ENCODE measurements around the gene EXOSC2. TPM values are rescaled to one million over a fixed set of nuclear protein-coding genes. Genes with fewer than 3 reads are reported as not detected.

EXOSC2 gene
- total and polyA plus RNA-seq, 3 donors from 2014 or later = 15.3 to 24.7 (median 20.3) TPM

DNA sequence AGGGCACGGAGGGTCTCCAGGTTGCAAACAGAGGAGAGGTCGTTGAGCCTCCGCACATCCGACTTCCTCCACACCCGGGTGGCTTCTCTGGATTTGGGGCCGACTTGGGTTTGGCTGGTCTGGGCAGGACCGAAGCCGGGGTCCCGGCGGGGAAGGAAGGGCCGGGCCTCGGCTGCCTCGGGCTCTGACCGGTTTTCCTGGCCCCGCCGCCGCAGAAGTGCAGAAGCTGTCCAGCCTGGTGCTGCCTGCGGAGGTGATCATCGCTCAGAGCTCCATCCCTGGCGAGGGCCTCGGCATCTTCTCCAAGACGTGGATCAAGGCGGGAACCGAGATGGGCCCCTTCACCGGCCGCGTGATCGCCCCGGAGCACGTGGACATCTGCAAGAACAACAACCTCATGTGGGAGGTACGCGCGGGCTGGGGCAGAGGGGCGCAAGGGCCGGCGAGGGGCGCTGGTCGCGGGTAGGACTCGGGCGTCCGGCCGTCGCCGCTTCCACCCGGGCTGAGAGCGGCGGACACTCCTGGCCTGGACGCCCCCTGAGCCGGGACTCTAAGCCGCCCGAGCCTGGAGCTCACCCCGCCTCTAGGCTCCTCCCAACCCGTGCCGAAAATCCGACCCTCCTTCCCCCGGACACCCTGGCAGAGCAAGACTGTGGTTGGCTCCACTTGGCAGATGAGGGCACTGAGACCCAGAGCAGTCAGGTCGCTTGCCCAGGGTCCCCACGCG, 27.0 kb upstream of the EXOSC2 start:
- no peak overlapping the region for H3K27ac ChIP-seq
- 11 to 16% methylated on average over 43 to 51 of the region's 60 CpGs for WGBS, 2 donors
- peaks cover 11% of the 10 kb centered on the region for H3K27me3 ChIP-seq
- H3K4me1 ChIP-seq = peaks cover 15% of the 10 kb centered on the region
- H3K4me3 ChIP-seq = no peak overlapping the region
- no peak for TF ChIP-seq POLR2A (IDR thresholded peaks at IDR 0.05)
- TF ChIP-seq, protein P1, sequence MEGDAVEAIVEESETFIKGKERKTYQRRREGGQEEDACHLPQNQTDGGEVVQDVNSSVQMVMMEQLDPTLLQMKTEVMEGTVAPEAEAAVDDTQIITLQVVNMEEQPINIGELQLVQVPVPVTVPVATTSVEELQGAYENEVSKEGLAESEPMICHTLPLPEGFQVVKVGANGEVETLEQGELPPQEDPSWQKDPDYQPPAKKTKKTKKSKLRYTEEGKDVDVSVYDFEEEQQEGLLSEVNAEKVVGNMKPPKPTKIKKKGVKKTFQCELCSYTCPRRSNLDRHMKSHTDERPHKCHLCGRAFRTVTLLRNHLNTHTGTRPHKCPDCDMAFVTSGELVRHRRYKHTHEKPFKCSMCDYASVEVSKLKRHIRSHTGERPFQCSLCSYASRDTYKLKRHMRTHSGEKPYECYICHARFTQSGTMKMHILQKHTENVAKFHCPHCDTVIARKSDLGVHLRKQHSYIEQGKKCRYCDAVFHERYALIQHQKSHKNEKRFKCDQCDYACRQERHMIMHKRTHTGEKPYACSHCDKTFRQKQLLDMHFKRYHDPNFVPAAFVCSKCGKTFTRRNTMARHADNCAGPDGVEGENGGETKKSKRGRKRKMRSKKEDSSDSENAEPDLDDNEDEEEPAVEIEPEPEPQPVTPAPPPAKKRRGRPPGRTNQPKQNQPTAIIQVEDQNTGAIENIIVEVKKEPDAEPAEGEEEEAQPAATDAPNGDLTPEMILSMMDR (IDR thresholded peaks at IDR 0.05) = no peak
- intact Hi-C loops (cut with DNase I; ENCODE audit: low total_unique reads) = no loop called here
- DNase-seq = no peak
- H3K36me3 ChIP-seq (ENCODE audit: low read depth, missing control alignments) = no peaks in the 10 kb centered on the region
- no peaks in the 10 kb centered on the region for H3K9me3 ChIP-seq

GRCh38 chr9:130667120-130667435, 26.5 kb upstream of the EXOSC2 start:
- TF ChIP-seq POLR2A (IDR thresholded peaks at IDR 0.05) = no peak
- TF ChIP-seq, protein P1 (IDR thresholded peaks at IDR 0.05) = no peak
- DNase-seq = no peak
- H3K9me3 ChIP-seq = no peaks in the 10 kb centered on the region
- H3K36me3 ChIP-seq (ENCODE audit: low read depth, missing control alignments) = no peaks in the 10 kb centered on the region
- 82 to 83% methylated on average over 3 to 4 of the region's 4 CpGs for WGBS, 2 donors
- intact Hi-C loops (cut with DNase I; ENCODE audit: low total_unique reads) = no loop called here
- H3K4me3 ChIP-seq = no peak overlapping the region
- no peak overlapping the region for H3K27ac ChIP-seq
- H3K27me3 ChIP-seq = peaks cover 9% of the 10 kb centered on the region
- peaks cover 15% of the 10 kb centered on the region for H3K4me1 ChIP-seq

DNA sequence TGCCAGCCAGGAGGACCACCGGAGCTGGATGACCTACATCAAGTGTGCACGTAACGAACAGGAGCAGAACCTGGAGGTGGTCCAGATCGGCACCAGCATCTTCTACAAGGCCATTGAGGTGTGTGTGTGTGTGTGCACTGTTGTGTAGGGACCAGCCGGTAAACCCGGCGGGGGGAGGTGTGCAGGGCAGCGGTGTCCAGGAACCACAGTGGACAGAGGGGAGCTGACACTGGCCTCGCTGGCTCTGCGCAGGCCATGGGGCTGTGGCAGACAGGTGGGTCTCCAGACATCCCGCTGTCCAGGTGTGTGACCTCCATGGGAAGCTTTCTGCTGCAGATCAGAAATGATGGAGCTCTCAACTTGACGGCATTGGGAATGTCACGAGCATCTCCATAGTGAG, 25.4 kb upstream of the EXOSC2 start:
- DNase-seq = no peak
- TF ChIP-seq, protein P1 (IDR thresholded peaks at IDR 0.05) = no peak
- TF ChIP-seq POLR2A (IDR thresholded peaks at IDR 0.05) = no peak
- Histone ChIP-seq H3K36me3 (ENCODE audit: low read depth, missing control alignments) (no peaks in the 10 kb centered on the region), H3K4me3 (no peak overlapping the region), H3K27ac (no peak overlapping the region), H3K27me3 (peaks cover 4% of the 10 kb centered on the region), H3K4me1 (peaks cover 10% of the 10 kb centered on the region), H3K9me3 (no peaks in the 10 kb centered on the region)
- intact Hi-C loops (cut with DNase I; ENCODE audit: low total_unique reads) = no loop called here
- 95 to 96% methylated on average over 12 to 13 of the region's 13 CpGs for WGBS, 2 donors

GRCh38 chr9:130668659-130669058, 24.9 kb upstream of the EXOSC2 start:
- no peak overlapping the region for H3K27ac ChIP-seq
- no peak for DNase-seq
- no peak for TF ChIP-seq POLR2A (IDR thresholded peaks at IDR 0.05)
- TF ChIP-seq, protein P1 (IDR thresholded peaks at IDR 0.05) = no peak
- intact Hi-C loops (cut with DNase I; ENCODE audit: low total_unique reads) = no loop called here
- 74 to 81% methylated on average over 6 to 12 of the region's 12 CpGs for WGBS, 2 donors
- peaks cover 4% of the 10 kb centered on the region for H3K27me3 ChIP-seq
- H3K4me1 ChIP-seq = peaks cover 8% of the 10 kb centered on the region
- no peaks in the 10 kb centered on the region for H3K36me3 ChIP-seq (ENCODE audit: low read depth, missing control alignments)
- no peaks in the 10 kb centered on the region for H3K9me3 ChIP-seq
- H3K4me3 ChIP-seq = no peak overlapping the region

DNA sequence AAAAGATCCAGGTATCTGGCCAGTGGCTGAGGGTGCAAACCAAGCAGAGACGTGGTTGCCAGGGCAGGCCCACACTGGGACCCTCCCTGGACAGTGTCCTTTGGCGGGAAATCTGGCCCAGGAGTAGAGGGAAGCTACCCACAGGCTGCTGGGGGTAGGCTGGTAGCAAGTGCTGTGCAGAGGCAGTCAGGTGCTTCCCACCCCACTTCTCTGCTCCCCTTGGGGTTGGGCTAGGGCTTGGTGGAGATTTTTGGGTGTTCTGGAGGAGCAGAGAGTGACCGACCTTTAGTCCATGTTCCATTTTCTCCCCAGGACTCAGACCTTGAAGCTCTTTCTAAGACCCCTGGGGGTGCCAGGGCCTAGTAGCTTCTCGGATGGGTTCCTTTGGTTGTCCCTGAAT, 23.6 kb upstream of the EXOSC2 start:
- Histone ChIP-seq H3K27ac (no peak overlapping the region), H3K9me3 (no peaks in the 10 kb centered on the region), H3K4me1 (peaks cover 4% of the 10 kb centered on the region), H3K4me3 (no peak overlapping the region), H3K36me3 (ENCODE audit: low read depth, missing control alignments) (no peaks in the 10 kb centered on the region), H3K27me3 (peaks cover 4% of the 10 kb centered on the region)
- TF ChIP-seq, protein P1 (IDR thresholded peaks at IDR 0.05) = no peak
- TF ChIP-seq POLR2A (IDR thresholded peaks at IDR 0.05) = no peak
- 88 to 89% methylated on average over 3 to 4 of the region's 4 CpGs for WGBS, 2 donors
- intact Hi-C loops (cut with DNase I; ENCODE audit: low total_unique reads) = no loop called here
- no peak for DNase-seq

Data from testis (tissue), 3 donors.